Activated CD4-positive, alpha-beta T cell treated with anti-CD3 and anti-CD28 coated beads for 36 hours (primary cell): Measurements from ENCODE around the gene PRXL2A. TPM values are rescaled to one million over a fixed set of nuclear protein-coding genes. Genes with fewer than 3 reads are reported as not detected.
A peak's percentile ranks its signal among the peaks of the same experiment; 100 is the strongest.
"Not testable (repeated sequence)": the region's sequence is repeated elsewhere in the genome, so short reads cannot be mapped to it uniquely, and the experiment has no call there.

Experiments used
- ATAC-seq: fragments of 200-7000 bp; cut with Tn5 transposase; one replicate; pipeline ENCODE4 v1.10.0; 2021; ENCODE audit warnings: mild to moderate bottlenecking, moderate library complexity
- CTCF ChIA-PET: fragments of 350-600 bp; sonication (Branson Sonifier 250); formaldehyde crosslinking; loops from one replicate; lab custom pipeline; 2021; ENCODE audit warnings: antibody characterized with exemption; lab: Charles Lee
- POLR2A ChIA-PET: fragments of 350-600 bp; sonication (Branson Sonifier 250); formaldehyde crosslinking; loops from one replicate; lab custom pipeline; 2021; ENCODE audit warnings: antibody characterized with exemption, inconsistent platforms; lab: Charles Lee
- DNase-seq: peaks from one replicate; pipeline ENCODE4 v3.0.0-alpha.2; 2020
- H3K27ac Mint-ChIP-seq: one replicate; pipeline ENCODE4 v1.8.0; 2021; ENCODE audit warnings: mixed read lengths
- H3K27me3 Mint-ChIP-seq: one replicate; pipeline ENCODE4 v1.8.0; 2021; ENCODE audit warnings: mixed read lengths
- H3K36me3 Mint-ChIP-seq: one replicate; pipeline ENCODE4 v1.8.0; 2021; ENCODE audit warnings: low read depth, mixed read lengths
- H3K4me1 Mint-ChIP-seq: one replicate; pipeline ENCODE4 v1.8.0; 2021; ENCODE audit warnings: mixed read lengths
- H3K4me3 Mint-ChIP-seq: one replicate; pipeline ENCODE4 v1.8.0; 2021; ENCODE audit warnings: mild to moderate bottlenecking, moderate library complexity, mixed read lengths
- H3K9me3 Mint-ChIP-seq: one replicate; pipeline ENCODE4 v1.8.0; 2021; ENCODE audit warnings: low read depth, mixed read lengths
- intact Hi-C, 2 experiments: fragments of 100-400 bp; cut with DNase I in 1 of 2; cut with micrococcal nuclease in 1 of 2; formaldehyde crosslinking; loops; one replicate each; pipeline versions ENCODE4 v1.14.2 to v1.15.1; 2022 to 2024; cut with DNase I, micrococcal nuclease
- total RNA-seq, 2 experiments: library from RNA; stranded (reverse); gene quantifications; one replicate each; pipeline ENCODE4 v1.2.3, GENCODE V29; 2021

PRXL2A gene, protein sequence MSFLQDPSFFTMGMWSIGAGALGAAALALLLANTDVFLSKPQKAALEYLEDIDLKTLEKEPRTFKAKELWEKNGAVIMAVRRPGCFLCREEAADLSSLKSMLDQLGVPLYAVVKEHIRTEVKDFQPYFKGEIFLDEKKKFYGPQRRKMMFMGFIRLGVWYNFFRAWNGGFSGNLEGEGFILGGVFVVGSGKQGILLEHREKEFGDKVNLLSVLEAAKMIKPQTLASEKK
- 10 to 100 TPM; 15.0 to 17.6 TPM for total RNA-seq

DNA sequence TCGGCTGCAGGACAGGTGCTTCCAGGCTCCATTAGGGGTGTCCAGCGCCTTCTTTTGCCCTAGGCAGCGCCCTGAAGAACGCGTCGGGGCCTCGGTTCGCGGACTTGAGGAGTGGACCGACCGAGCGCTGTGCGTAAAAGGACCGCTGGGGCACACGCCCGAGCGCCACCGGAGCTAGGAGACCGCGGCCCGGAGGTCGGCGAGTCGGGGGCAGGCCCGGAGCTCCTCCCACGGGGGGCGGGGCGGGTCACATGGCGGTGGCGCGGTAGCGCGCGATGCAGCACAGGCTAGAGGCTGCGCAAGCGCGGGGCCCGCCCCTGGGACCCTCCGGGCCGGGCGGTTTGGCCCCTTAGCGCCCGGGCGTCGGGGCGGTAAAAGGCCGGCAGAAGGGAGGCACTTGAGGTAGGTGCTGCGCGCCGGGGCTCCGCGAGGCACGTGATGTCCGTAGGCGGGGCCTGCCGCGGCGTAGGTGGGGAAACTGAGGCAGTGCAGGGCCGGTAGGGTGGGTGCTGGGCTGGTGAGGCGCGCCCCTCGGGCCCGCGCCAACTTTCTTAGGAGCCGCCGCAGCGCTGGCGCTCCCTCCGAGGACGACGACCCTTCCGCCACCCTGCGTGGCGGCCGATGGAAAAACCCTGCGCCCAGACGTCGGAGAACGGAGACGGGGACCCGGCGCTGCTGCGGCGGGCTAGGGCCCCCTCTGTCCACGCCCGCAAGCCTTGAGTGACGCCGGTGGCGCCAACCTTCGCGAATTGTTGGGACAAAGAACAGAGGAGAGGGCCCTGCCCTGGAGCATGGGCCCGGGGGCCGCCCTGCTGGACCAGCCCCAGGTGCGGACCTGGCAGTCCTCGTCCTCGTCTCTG lies at the start of gene PRXL2A:
PRXL2A (plus strand) TSS at position 310 of the 860 bp plus-strand sequence. CDS start 11,917 bp downstream, outside the sequence.
- Mint-ChIP-seq H3K4me1 (peaks cover 40% of the 10 kb centered on the region), H3K36me3 (no peaks in the 10 kb centered on the region), H3K27me3 (no peaks in the 10 kb centered on the region), H3K9me3 (no peaks in the 10 kb centered on the region), H3K27ac (peak within 1 kb of the TSS; percentile 94), H3K4me3 (peak within 1 kb of the TSS; percentile 76)
- ChIA-PET CTCF (interaction anchor here (0.6 to 2.4 kb wide), 15 partner anchors 14 to 221 kb away, joined by 3 to 22 read pairs (median 4); no protein-coding TSS in a partner anchor), POLR2A (interaction anchor here (0.6 to 1.3 kb wide), 3 partner anchors 96 to 146 kb away, joined by 3 to 10 read pairs (median 4); no protein-coding TSS in a partner anchor)
- DNase-seq (peak; percentile 91), ATAC-seq (peak; percentile 84)
- intact Hi-C loops: loop anchor here (1.0 to 5.0 kb wide), 5 partner anchors 34 to 206 kb away; no protein-coding TSS in a partner anchor

DNA sequence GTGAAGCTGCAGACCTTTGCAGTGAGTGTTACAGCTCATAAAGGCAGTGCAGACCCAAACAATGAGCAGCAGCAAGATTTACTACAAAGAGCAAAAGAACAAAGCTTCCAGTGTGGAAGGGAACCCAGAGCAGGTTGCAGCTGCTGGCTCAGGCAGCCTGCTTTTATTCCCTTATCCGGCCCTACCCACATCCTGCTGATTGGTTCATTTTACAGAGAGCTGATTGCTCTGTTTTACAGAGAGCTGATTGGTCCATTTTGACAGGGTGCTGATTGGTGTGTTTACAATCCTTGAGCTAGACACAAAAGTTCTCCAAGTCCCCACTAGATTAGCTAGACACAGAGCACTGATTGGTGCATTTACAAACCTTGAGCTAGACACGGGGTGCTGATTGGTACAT lies 49.4 kb upstream of the PRXL2A start:
- peaks cover 20% of the 10 kb centered on the region for H3K27me3 Mint-ChIP-seq
- ATAC-seq, POLR2A ChIA-PET, H3K4me3 Mint-ChIP-seq, H3K36me3 Mint-ChIP-seq, DNase-seq, H3K27ac Mint-ChIP-seq, H3K4me1 Mint-ChIP-seq, H3K9me3 Mint-ChIP-seq, intact Hi-C loops: not testable (repeated sequence)
- CTCF ChIA-PET: interaction anchor here (0.6 to 1.3 kb wide), 2 partner anchors 17 to 21 kb away, joined by 3 to 4 read pairs; no protein-coding TSS in a partner anchor

DNA sequence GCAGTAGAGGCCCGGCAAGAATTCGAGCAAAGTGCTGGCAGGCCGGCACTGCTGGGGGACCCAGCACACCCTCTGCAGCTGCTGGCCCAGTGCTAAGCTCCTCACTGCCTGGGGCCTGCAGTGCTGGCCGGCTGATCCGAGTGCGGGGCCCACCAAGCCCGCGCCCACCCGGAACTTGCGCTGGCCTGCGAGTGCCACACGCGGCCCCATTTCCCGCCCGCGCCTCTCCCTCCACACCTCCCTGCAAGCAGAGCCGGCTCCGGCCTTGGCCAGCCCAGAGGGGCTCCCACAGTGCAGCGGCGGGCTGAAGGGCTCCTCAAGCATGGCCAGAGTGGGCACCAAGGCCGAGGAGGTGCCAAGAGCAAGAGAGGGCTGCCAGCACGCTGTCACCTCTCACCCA lies 48.7 kb upstream of the PRXL2A start:
- Mint-ChIP-seq H3K27me3 (peaks cover 18% of the 10 kb centered on the region), H3K27ac (no peak overlapping the region), H3K9me3 (no peaks in the 10 kb centered on the region), H3K36me3 (no peaks in the 10 kb centered on the region), H3K4me1 (peaks cover 7% of the 10 kb centered on the region), H3K4me3 (no peak overlapping the region)
- DNase-seq (no peak), ATAC-seq (no peak)
- intact Hi-C loops: no loop called here
- CTCF ChIA-PET: interaction anchor here (1.2 to 1.3 kb wide), 2 partner anchors 20 to 55 kb away, joined by 3 read pairs; no protein-coding TSS in a partner anchor
- POLR2A ChIA-PET: no interaction called here

DNA sequence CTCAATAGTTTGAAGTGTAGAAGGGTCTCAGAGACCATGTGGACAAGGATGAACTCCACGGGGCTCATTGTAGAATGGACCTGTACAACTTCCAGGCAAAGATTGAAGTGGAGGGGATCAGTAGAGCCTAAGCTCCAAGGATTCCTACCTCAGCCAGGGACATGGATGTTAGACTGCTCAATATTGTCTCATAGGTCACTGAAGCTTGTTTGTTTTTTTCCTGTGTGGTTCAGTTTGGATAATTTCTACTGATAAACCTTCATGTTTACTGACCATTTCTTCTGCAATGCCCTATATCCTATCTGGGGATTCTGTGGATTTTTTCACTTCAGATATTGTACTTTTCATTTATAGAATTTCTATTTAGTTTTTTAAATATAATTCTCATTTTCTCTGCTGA lies 42.8 kb upstream of the PRXL2A start:
- no peaks in the 10 kb centered on the region for H3K4me1 Mint-ChIP-seq
- no peak overlapping the region for H3K27ac Mint-ChIP-seq
- DNase-seq (no peak), ATAC-seq (no peak)
- intact Hi-C loops: no loop called here
- peaks cover 11% of the 10 kb centered on the region for H3K9me3 Mint-ChIP-seq
- peaks cover 2% of the 10 kb centered on the region for H3K27me3 Mint-ChIP-seq
- peaks cover 4% of the 10 kb centered on the region for H3K36me3 Mint-ChIP-seq
- H3K4me3 Mint-ChIP-seq: no peak overlapping the region
- ChIA-PET CTCF (interaction anchor here (1.3 kb wide), 1 partner anchor 12 kb away, joined by 6 read pairs; no protein-coding TSS in a partner anchor), POLR2A (no interaction called here)

DNA sequence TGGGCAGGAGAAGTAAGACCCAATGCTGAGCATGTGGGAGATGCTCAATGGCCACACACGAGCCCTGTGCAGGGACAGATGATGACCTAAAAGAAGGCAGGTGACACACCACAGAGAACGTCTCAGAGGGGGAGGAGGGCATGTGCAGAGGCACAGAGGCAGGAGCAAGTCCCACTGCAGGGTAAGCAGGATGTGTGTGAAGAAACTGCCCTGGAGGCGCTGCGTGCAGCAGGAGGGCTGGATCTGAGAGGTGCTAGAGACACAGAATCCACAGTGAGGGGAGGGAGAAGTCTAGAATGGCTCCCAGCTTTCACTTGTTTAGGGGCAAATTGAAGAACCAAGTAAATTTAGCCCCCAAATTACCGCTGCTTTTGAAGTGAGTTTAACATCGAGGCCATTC lies 36.9 kb upstream of the PRXL2A start:
- peaks cover 11% of the 10 kb centered on the region for H3K9me3 Mint-ChIP-seq

DNA sequence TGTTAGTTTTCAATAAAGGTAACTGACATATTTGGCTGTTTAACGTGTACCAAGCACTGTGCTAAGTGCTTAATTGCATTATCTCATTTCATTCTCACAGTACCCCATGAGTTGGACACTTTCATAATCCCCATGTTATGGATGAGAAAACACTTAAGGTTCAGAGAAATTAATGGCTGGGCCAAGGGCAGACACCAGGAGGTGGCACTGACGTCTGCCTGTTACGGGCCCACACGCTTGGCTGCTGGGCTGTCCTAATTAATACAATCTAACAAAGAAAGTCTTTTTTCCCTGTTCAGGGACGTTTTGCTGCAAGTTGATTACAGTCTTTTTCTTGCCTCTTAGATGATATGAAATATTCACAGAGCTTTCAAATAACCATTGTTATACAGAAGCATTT lies 35.7 kb upstream of the PRXL2A start:
- H3K4me1 Mint-ChIP-seq: peaks cover 1% of the 10 kb centered on the region
- peaks cover 2% of the 10 kb centered on the region for H3K27me3 Mint-ChIP-seq
- H3K36me3 Mint-ChIP-seq: peaks cover 4% of the 10 kb centered on the region
- DNase-seq: no peak
- intact Hi-C loops: no loop called here
- no peak overlapping the region for H3K27ac Mint-ChIP-seq
- no peak overlapping the region for H3K4me3 Mint-ChIP-seq
- ATAC-seq: no peak
- H3K9me3 Mint-ChIP-seq: peaks cover 6% of the 10 kb centered on the region
- POLR2A ChIA-PET: no interaction called here
- CTCF ChIA-PET: interaction anchor here (0.9 to 1.0 kb wide), 2 partner anchors 224 to 226 kb away, joined by 3 read pairs; no protein-coding TSS in a partner anchor

More for the DNA sequence above, 36.9 kb upstream of the PRXL2A start:
- DNase-seq (no peak), ATAC-seq (no peak)
- no peak overlapping the region for H3K4me3 Mint-ChIP-seq
- CTCF ChIA-PET: no interaction called here
- H3K27me3 Mint-ChIP-seq: peaks cover 2% of the 10 kb centered on the region
- intact Hi-C loops: no loop called here
- H3K27ac Mint-ChIP-seq: no peak overlapping the region
- POLR2A ChIA-PET: no interaction called here
- no peaks in the 10 kb centered on the region for H3K4me1 Mint-ChIP-seq
- peaks cover 4% of the 10 kb centered on the region for H3K36me3 Mint-ChIP-seq

DNA sequence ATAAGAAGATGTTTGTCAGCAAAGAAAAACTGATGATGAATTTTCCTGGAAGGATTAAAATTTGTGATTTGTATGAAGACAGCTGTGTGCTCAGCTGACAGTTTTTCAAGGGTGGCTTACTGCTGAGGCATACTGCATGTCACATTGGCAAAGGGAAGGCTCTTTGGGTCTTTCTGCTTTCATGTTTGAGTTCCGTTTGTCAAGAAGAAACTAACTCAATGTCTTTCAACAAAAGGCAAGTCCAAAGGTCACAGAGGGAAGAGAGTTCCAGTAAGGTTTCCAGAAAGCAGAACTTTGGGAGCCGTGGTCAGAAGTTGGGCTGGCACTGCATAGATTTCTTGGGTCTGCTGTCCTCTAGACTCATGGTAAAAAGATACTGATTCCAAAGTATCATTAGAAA lies 34.8 kb upstream of the PRXL2A start:
- DNase-seq (no peak), ATAC-seq (no peak)
- CTCF ChIA-PET: interaction anchor here (0.9 to 1.0 kb wide), 2 partner anchors 223 to 225 kb away, joined by 3 read pairs; no protein-coding TSS in a partner anchor
- H3K4me3 Mint-ChIP-seq: no peak overlapping the region
- H3K27ac Mint-ChIP-seq: no peak overlapping the region
- H3K36me3 Mint-ChIP-seq: no peaks in the 10 kb centered on the region
- H3K9me3 Mint-ChIP-seq: peaks cover 2% of the 10 kb centered on the region
- H3K27me3 Mint-ChIP-seq: no peaks in the 10 kb centered on the region
- POLR2A ChIA-PET: no interaction called here
- H3K4me1 Mint-ChIP-seq: peaks cover 6% of the 10 kb centered on the region
- intact Hi-C loops: no loop called here

DNA sequence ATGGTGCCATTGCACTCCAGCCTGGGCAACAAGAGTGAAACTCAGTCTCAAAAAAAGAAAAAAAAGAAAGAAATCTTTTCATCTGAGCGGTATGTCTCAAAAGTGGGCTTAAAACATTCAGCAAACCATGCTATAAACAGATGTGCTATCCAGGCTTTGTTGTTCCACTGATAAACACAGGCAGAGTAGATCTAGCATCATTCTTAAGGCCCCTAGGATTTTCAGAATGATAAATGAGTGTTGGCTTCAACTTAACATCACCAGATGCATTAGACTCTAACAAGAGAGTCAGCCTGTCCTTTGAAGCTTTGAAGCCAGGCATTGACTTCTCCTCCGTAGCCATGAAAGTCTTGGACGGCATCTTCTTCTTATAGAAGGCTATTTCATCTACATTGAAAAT lies 28.6 kb upstream of the PRXL2A start:
- Mint-ChIP-seq H3K36me3 (no peaks in the 10 kb centered on the region), H3K27me3 (no peaks in the 10 kb centered on the region), H3K4me3 (no peak overlapping the region), H3K4me1 (peaks cover 19% of the 10 kb centered on the region), H3K27ac (no peak overlapping the region), H3K9me3 (no peaks in the 10 kb centered on the region)
- ChIA-PET POLR2A (no interaction called here), CTCF (interaction anchor here (0.7 to 4.2 kb wide), 7 partner anchors 17 to 257 kb away, joined by 3 to 37 read pairs (median 3); no protein-coding TSS in a partner anchor)
- no peak for DNase-seq
- no peak for ATAC-seq
- intact Hi-C loops: loop anchor here (5.0 to 10.0 kb wide), 4 partner anchors 148 to 545 kb away; no protein-coding TSS in a partner anchor

DNA sequence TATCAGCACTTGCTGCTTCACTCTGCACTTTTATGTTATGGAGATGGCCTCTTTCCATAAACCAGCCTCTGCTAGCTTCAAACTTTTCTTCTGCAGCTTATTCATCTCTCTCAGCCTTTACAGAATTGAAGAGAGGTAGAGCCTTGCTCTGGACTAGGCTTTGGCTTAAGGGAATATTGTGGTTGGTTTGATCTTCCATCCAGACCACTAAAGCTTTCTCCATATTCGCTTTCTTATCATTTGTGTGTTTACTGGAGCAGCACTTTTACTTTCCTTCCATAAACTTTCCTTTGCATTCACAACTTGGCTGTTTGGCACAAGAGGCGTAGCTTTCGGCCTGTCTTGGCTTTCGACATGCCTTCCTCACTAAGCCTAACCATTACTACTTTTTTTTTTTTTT lies 28.2 kb upstream of the PRXL2A start:
- Mint-ChIP-seq H3K9me3 (no peaks in the 10 kb centered on the region), H3K36me3 (no peaks in the 10 kb centered on the region), H3K4me1 (peaks cover 19% of the 10 kb centered on the region), H3K4me3 (no peak overlapping the region), H3K27ac (no peak overlapping the region), H3K27me3 (no peaks in the 10 kb centered on the region)
- ATAC-seq (no peak), DNase-seq (no peak)
- ChIA-PET POLR2A (no interaction called here), CTCF (interaction anchor here (0.7 to 4.2 kb wide), 9 partner anchors 17 to 129 kb away, joined by 3 to 37 read pairs (median 4); no protein-coding TSS in a partner anchor)
- intact Hi-C loops: loop anchor here (5.0 to 10.0 kb wide), 3 partner anchors 147 to 545 kb away; no protein-coding TSS in a partner anchor

DNA sequence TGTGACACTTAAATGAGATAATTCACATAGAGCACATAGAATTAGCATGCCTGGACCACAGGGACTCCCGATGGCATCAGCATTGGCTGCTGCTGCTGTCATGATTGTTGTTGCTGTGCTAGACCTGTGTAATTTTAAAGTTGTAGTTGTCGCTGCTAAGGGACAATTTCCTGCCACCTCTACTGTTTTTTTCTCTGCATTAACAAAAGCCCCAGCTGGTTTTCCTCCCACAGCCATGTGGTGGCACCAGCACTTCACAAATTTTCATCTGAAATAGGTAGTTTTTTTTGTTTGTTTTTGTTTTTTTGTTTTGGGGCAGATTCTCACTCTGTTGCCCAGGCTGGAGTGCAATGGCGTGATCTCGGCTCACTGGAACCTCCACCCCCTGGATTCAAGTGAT lies 25.4 kb upstream of the PRXL2A start:
- peak; percentile 73 for DNase-seq
- ChIA-PET POLR2A (interaction anchor here (1.2 kb wide), 1 partner anchor 123 kb away, joined by 3 read pairs; no protein-coding TSS in a partner anchor), CTCF (interaction anchor here (0.6 to 4.2 kb wide), 18 partner anchors 25 to 635 kb away, joined by 3 to 37 read pairs (median 3); no protein-coding TSS in a partner anchor)
- Mint-ChIP-seq H3K36me3 (no peaks in the 10 kb centered on the region), H3K27me3 (no peaks in the 10 kb centered on the region), H3K4me3 (no peak overlapping the region), H3K9me3 (no peaks in the 10 kb centered on the region), H3K27ac (no peak overlapping the region), H3K4me1 (peaks cover 15% of the 10 kb centered on the region)
- ATAC-seq: peak; percentile 53
- intact Hi-C loops: loop anchor here (1.0 to 10.0 kb wide), 9 partner anchors 60 to 636 kb away; no protein-coding TSS in a partner anchor

DNA sequence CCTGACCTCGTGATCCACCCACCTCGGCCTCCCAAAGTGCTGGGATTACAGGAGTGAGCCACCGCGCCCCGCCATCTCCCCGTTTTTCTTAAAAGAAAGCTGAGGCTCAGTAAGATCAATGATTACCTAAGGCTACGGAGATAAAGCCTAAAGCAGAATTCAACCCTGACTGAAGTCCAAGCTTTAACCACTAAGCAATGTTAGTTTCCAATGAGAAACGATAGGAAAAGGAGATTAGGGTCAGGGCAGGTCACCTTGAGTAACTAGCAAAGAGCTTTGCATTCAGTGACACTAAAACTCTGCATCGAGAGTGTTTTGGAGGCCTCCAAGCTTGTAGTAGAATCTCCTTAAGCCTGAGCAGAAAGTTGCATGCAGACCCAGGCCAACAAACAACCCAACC lies 17.6 kb upstream of the PRXL2A start:
- Mint-ChIP-seq H3K27ac (no peak overlapping the region), H3K4me1 (no peaks in the 10 kb centered on the region), H3K27me3 (no peaks in the 10 kb centered on the region), H3K4me3 (no peak overlapping the region), H3K36me3 (no peaks in the 10 kb centered on the region), H3K9me3 (no peaks in the 10 kb centered on the region)
- DNase-seq (no peak), ATAC-seq (no peak)
- ChIA-PET CTCF (interaction anchor here (1.6 kb wide), 1 partner anchor 13 kb away, joined by 5 read pairs; no protein-coding TSS in a partner anchor), POLR2A (no interaction called here)
- intact Hi-C loops: no loop called here
